ENCODE data around the gene ABCC1. TPM values are rescaled to one million over a fixed set of nuclear protein-coding genes. Genes with fewer than 3 reads are reported as not detected.

ABCC1 gene
- total and polyA plus RNA-seq, 9 donors: 3.0 to 8.5 (median 5.7) TPM

DNA sequence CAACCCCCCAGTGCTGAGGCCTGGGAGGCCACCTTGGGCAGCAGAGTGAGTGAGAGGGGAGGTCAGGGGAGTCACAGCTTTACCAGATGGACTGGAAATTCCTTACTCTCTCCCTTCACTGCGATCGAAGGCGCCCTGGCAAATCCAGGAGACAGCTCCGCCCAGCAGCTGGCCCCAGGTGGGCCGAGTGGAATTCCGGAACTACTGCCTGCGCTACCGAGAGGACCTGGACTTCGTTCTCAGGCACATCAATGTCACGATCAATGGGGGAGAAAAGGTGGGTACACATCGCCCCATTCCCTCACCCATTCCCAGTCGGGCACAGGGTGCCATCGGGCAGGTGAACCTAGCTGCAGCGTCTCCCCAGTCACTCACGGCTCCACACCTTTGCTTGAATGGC, 182.2 kb downstream of the ABCC1 start:
- H3K36me3 ChIP-seq (ENCODE audit: control insufficient read depth, insufficient read depth, low read length): peaks cover 9% of the 10 kb centered on the region
- WGBS (ENCODE audit: insufficient coverage): 81% methylated on average over 4 of the region's 15 CpGs
- H3K4me1 ChIP-seq (ENCODE audit: control insufficient read depth, insufficient read depth, low read length): no peaks in the 10 kb centered on the region
- no peak overlapping the region for H3K27ac ChIP-seq (ENCODE audit: low read length)
- no peak overlapping the region for H3K4me3 ChIP-seq (ENCODE audit: low read length)
- no peaks in the 10 kb centered on the region for H3K27me3 ChIP-seq (ENCODE audit: control insufficient read depth, insufficient read depth, low read length)
- DNase-seq: no peak
- H3K9me3 ChIP-seq (replicated peaks; ENCODE audit: control insufficient read depth, low read depth, low read length): no peaks in the 10 kb centered on the region

DNA sequence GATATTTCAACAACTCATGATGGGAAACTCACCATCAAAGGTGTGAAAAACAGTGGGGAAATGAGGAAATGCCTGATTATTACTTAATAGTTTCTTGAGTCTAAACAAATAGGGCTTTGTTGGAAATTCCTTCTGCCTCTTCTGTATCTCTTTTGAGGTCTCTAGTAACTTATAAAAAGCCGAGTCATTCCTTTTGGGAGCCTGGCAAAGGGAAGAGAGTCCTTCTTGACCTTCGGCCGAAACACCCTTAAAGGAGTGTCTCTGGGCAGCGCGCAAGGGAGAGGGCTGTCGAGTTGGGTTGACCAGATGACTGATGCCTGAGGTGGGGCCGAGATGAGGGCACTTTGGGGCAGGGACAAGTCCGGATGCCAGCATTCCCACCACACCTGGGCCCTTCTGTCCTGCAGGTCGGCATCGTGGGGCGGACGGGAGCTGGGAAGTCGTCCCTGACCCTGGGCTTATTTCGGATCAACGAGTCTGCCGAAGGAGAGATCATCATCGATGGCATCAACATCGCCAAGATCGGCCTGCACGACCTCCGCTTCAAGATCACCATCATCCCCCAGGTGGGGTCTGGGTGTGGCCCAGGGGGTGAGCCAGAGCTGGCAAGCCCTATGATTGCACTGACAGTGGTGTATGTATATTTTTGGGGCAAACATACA, 184.7 kb downstream of the ABCC1 start:
- Histone ChIP-seq H3K4me1 (ENCODE audit: control insufficient read depth, insufficient read depth, low read length) (no peaks in the 10 kb centered on the region), H3K4me3 (ENCODE audit: low read length) (no peak overlapping the region), H3K9me3 (replicated peaks; ENCODE audit: control insufficient read depth, low read depth, low read length) (no peaks in the 10 kb centered on the region), H3K27me3 (ENCODE audit: control insufficient read depth, insufficient read depth, low read length) (no peaks in the 10 kb centered on the region), H3K36me3 (ENCODE audit: control insufficient read depth, insufficient read depth, low read length) (peaks cover 22% of the 10 kb centered on the region), H3K27ac (ENCODE audit: low read length) (no peak overlapping the region)
- 91% methylated on average over 17 of the region's 21 CpGs for WGBS (ENCODE audit: insufficient coverage)
- DNase-seq: no peak

DNA sequence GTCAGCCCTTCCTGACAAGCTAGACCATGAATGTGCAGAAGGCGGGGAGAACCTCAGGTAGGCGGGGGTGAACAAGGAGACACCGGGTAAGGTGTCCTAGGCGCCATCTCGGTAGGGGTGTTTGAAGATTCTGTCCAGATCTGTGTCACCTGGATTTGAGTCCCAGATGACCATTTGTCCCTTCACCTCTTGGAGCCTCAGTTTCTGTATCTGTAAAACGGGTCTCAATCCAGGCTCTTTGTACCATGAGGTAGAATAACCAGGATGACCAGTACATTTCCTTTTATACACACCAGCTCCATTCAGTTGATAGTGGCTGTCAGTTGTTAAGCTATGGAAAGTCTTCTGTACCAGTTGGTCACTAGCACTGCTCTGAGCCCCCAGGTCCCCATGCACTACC, 187.2 kb downstream of the ABCC1 start:
- peaks cover 33% of the 10 kb centered on the region for H3K36me3 ChIP-seq (ENCODE audit: control insufficient read depth, insufficient read depth, low read length)
- no peak overlapping the region for H3K4me3 ChIP-seq (ENCODE audit: low read length)
- H3K27me3 ChIP-seq (ENCODE audit: control insufficient read depth, insufficient read depth, low read length): no peaks in the 10 kb centered on the region
- 100% methylated on average over 1 of the region's 6 CpGs for WGBS (ENCODE audit: insufficient coverage)
- no peak overlapping the region for H3K27ac ChIP-seq (ENCODE audit: low read length)
- no peak for DNase-seq
- no peaks in the 10 kb centered on the region for H3K9me3 ChIP-seq (replicated peaks; ENCODE audit: control insufficient read depth, low read depth, low read length)
- no peaks in the 10 kb centered on the region for H3K4me1 ChIP-seq (ENCODE audit: control insufficient read depth, insufficient read depth, low read length)

DNA sequence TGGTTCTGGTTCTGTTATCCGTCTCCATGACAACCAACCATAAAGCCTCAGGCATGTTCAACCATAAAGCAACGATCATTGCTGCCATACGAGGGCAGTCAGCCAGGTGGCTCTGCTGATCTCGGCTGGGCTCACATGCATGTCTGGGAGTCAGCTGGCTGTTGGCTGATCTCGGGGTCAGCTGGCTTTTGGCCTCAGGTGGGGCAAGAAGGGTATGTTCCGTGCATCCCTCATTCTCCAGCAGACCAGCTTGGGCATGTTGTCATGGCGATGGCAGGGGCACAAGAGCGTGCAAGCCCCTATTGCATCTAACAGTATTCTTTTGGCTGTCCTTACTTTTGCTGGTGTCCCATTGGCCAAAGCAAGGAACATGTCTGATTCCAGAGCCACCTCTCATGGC, 187.7 kb downstream of the ABCC1 start:
- H3K36me3 ChIP-seq (ENCODE audit: control insufficient read depth, insufficient read depth, low read length): peaks cover 35% of the 10 kb centered on the region
- H3K9me3 ChIP-seq (replicated peaks; ENCODE audit: control insufficient read depth, low read depth, low read length): no peaks in the 10 kb centered on the region
- H3K4me1 ChIP-seq (ENCODE audit: control insufficient read depth, insufficient read depth, low read length): no peaks in the 10 kb centered on the region
- WGBS (ENCODE audit: insufficient coverage): 76% methylated on average over 7 of the region's 8 CpGs
- H3K4me3 ChIP-seq (ENCODE audit: low read length): no peak overlapping the region
- DNase-seq: no peak
- no peak overlapping the region for H3K27ac ChIP-seq (ENCODE audit: low read length)
- no peaks in the 10 kb centered on the region for H3K27me3 ChIP-seq (ENCODE audit: control insufficient read depth, insufficient read depth, low read length)

DNA sequence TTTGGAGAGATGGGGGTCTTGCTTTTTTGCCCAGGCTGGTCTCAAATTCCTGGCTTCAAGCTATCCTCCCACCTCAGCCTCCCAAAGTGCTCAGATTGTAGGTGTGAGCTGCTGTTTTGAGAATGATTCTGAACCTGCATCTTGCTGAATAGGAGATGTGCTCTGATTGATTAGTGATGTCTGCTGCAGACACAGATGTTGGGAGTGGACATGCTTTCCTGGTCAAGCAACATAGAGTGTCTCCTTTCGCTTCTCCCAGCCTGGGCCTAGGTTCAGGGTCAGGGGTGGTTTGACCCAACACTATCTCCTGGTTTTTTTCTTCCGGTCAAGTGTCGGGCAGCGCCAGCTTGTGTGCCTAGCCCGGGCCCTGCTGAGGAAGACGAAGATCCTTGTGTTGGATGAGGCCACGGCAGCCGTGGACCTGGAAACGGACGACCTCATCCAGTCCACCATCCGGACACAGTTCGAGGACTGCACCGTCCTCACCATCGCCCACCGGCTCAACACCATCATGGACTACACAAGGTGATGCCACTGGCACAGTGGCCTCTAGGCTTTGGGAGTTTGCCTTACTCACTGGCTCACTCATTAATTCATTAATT, 188.7 kb downstream of the ABCC1 start:
- 97% methylated on average over 15 of the region's 15 CpGs for WGBS (ENCODE audit: insufficient coverage)
- H3K27ac ChIP-seq (ENCODE audit: low read length): no peak overlapping the region
- H3K4me1 ChIP-seq (ENCODE audit: control insufficient read depth, insufficient read depth, low read length): no peaks in the 10 kb centered on the region
- no peaks in the 10 kb centered on the region for H3K27me3 ChIP-seq (ENCODE audit: control insufficient read depth, insufficient read depth, low read length)
- H3K36me3 ChIP-seq (ENCODE audit: control insufficient read depth, insufficient read depth, low read length): peaks cover 35% of the 10 kb centered on the region
- DNase-seq: no peak
- no peaks in the 10 kb centered on the region for H3K9me3 ChIP-seq (replicated peaks; ENCODE audit: control insufficient read depth, low read depth, low read length)
- H3K4me3 ChIP-seq (ENCODE audit: low read length): no peak overlapping the region

DNA sequence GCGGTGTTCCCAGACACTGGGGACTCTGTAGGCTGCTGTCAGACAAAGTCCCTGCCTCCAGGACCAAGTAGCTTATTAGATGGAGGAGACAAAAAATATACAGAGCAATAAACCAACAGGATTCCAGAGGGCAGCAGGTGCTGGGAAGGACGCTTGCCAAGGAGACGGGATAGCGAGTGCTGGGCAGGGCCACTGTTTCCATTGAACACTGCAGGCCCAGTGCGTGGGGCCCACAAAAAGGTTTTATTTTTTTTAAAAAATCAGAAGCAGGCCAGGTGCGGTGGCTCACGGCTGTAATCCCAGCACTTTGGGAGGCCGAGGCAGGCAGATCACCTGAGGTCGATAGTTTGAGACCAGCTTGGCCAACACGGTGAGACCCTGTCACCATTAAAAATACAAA, 189.6 kb downstream of the ABCC1 start:
- Histone ChIP-seq H3K4me1 (ENCODE audit: control insufficient read depth, insufficient read depth, low read length) (no peaks in the 10 kb centered on the region), H3K27ac (ENCODE audit: low read length) (no peak overlapping the region), H3K27me3 (ENCODE audit: control insufficient read depth, insufficient read depth, low read length) (no peaks in the 10 kb centered on the region), H3K4me3 (ENCODE audit: low read length) (no peak overlapping the region), H3K9me3 (replicated peaks; ENCODE audit: control insufficient read depth, low read depth, low read length) (no peaks in the 10 kb centered on the region), H3K36me3 (ENCODE audit: control insufficient read depth, insufficient read depth, low read length) (peaks cover 35% of the 10 kb centered on the region)
- 92% methylated on average over 6 of the region's 10 CpGs for WGBS (ENCODE audit: insufficient coverage)
- DNase-seq: no peak

DNA sequence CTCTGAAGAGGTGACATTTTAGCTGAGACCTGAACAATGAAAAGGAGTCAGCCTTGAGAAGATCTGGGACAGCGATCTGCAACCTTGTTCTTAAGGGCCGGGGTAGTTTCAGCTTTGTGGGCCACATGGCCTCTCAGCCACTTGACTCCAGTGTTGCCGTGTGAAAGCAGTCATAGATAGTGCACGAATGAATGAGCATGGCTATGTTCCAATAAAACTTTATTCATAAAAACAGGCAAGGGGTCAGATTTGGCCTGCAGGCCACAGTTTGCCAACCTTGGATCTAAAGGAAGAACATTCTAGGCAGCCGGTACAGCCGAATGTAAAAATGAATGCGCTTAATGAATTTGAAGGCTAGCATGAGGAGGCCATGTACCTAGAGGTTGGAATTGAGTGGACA, 190.4 kb downstream of the ABCC1 start:
- 94% methylated on average over 6 of the region's 7 CpGs for WGBS (ENCODE audit: insufficient coverage)
- H3K36me3 ChIP-seq (ENCODE audit: control insufficient read depth, insufficient read depth, low read length): peaks cover 35% of the 10 kb centered on the region
- no peak overlapping the region for H3K27ac ChIP-seq (ENCODE audit: low read length)
- H3K4me1 ChIP-seq (ENCODE audit: control insufficient read depth, insufficient read depth, low read length): no peaks in the 10 kb centered on the region
- no peaks in the 10 kb centered on the region for H3K9me3 ChIP-seq (replicated peaks; ENCODE audit: control insufficient read depth, low read depth, low read length)
- no peaks in the 10 kb centered on the region for H3K27me3 ChIP-seq (ENCODE audit: control insufficient read depth, insufficient read depth, low read length)
- H3K4me3 ChIP-seq (ENCODE audit: low read length): no peak overlapping the region
- no peak for DNase-seq

DNA sequence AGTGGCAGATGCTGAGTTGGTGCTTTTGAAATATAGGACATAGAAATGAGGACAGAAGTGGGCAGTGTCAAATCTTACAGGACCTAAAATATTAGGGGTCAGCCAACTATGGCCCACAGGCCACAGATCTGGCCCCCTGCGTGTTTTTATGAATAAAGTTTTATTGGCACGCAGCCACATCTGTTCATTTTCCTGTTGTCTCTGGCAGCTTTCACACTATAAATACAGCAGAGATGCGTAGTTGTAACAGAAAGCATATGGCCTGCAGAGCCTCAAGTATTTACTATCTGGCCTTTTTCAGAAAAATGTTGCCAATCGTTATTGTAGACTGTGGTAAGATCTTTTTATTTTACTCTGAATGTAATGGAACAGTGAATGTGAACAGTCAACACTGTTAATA, 191.1 kb downstream of the ABCC1 start:
- Histone ChIP-seq H3K36me3 (ENCODE audit: control insufficient read depth, insufficient read depth, low read length) (peaks cover 35% of the 10 kb centered on the region), H3K4me3 (ENCODE audit: low read length) (no peak overlapping the region), H3K27me3 (ENCODE audit: control insufficient read depth, insufficient read depth, low read length) (peaks cover 3% of the 10 kb centered on the region), H3K27ac (ENCODE audit: low read length) (no peak overlapping the region), H3K9me3 (replicated peaks; ENCODE audit: control insufficient read depth, low read depth, low read length) (no peaks in the 10 kb centered on the region), H3K4me1 (ENCODE audit: control insufficient read depth, insufficient read depth, low read length) (no peaks in the 10 kb centered on the region)
- DNase-seq: no peak
- WGBS (ENCODE audit: insufficient coverage): 77% methylated on average over 2 of the region's 4 CpGs

DNA sequence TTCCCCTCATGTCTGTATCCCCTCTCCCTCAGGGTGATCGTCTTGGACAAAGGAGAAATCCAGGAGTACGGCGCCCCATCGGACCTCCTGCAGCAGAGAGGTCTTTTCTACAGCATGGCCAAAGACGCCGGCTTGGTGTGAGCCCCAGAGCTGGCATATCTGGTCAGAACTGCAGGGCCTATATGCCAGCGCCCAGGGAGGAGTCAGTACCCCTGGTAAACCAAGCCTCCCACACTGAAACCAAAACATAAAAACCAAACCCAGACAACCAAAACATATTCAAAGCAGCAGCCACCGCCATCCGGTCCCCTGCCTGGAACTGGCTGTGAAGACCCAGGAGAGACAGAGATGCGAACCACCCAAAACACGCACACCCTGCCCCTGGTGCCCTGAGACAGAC, 191.7 kb downstream of the ABCC1 start:
- Histone ChIP-seq H3K27ac (ENCODE audit: low read length) (no peak overlapping the region), H3K4me1 (ENCODE audit: control insufficient read depth, insufficient read depth, low read length) (peaks cover 1% of the 10 kb centered on the region), H3K27me3 (ENCODE audit: control insufficient read depth, insufficient read depth, low read length) (peaks cover 4% of the 10 kb centered on the region), H3K4me3 (ENCODE audit: low read length) (no peak overlapping the region), H3K9me3 (replicated peaks; ENCODE audit: control insufficient read depth, low read depth, low read length) (no peaks in the 10 kb centered on the region), H3K36me3 (ENCODE audit: control insufficient read depth, insufficient read depth, low read length) (peaks cover 35% of the 10 kb centered on the region)
- DNase-seq: no peak
- 92% methylated on average over 6 of the region's 11 CpGs for WGBS (ENCODE audit: insufficient coverage)

DNA sequence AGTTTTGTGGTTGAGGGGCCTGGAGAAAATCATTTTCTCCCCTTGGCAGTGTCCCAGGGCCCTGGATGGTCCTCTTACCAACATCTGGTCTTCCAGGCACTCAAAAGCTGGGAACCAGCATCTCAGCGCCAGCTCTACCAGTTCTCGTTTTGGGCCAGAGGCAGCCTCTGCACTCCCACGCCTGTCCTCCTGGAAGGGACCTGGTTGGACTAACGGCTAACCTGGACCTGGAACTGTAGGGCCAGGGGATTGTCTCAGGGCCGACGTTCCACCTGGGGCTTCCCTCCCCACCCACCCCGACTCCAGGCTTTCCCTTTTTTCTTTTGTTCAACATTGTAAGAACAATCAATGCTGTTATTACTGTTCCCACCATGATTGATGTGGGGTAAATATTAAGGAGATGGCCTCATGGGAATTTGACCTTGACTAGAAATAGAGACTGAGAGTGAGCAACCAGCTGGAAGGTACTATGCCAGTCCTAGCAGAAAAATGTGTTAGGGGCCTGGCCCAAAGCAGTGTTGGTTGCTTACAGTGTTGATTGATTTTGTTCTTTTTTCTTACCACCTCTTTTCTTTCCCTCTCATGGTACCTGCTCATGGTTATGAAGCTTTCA, 192.5 kb downstream of the ABCC1 start:
- Histone ChIP-seq H3K9me3 (replicated peaks; ENCODE audit: control insufficient read depth, low read depth, low read length) (no peaks in the 10 kb centered on the region), H3K36me3 (ENCODE audit: control insufficient read depth, insufficient read depth, low read length) (peaks cover 27% of the 10 kb centered on the region), H3K27me3 (ENCODE audit: control insufficient read depth, insufficient read depth, low read length) (peaks cover 4% of the 10 kb centered on the region), H3K4me3 (ENCODE audit: low read length) (no peak overlapping the region), H3K4me1 (ENCODE audit: control insufficient read depth, insufficient read depth, low read length) (peaks cover 9% of the 10 kb centered on the region), H3K27ac (ENCODE audit: low read length) (no peak overlapping the region)
- no peak for DNase-seq
- WGBS (ENCODE audit: insufficient coverage): 79% methylated on average over 4 of the region's 7 CpGs

Measured in muscle of leg (tissue), 11 donors.